GM12864 (cell line): ENCODE results near the gene KLHL40.
"Not testable (repeated sequence)": the region's sequence is repeated elsewhere in the genome, so short reads cannot be mapped to it uniquely, and the experiment has no call there.

Source experiments
- DNase-seq: peaks from one replicate; pipeline ENCODE4 v3.0.0-alpha.2; 2011; ENCODE audit warnings: low read depth
- H3K4me3 ChIP-seq: 2 replicates; pipeline ENCODE4 v1.5.1; 2011; ENCODE audit warnings: mild to moderate bottlenecking, low read depth, low read length, control low read depth
- TF ChIP-seq, protein P1 (sequence below): IDR thresholded peaks from 2 replicates; pipeline ENCODE4 v1.5.1; 2011; ENCODE audit warnings: low read depth, mild to moderate bottlenecking, moderate library complexity, low read length, control low read depth, inconsistent platforms; ENCODE audit errors: missing control alignments

The KLHL40 gene

GRCh38 chr3:42721690-42722089 is 36.4 kb downstream of the KLHL40 start:
- H3K4me3 ChIP-seq = no peak overlapping the region
- no peak for DNase-seq
- TF ChIP-seq, protein P1, sequence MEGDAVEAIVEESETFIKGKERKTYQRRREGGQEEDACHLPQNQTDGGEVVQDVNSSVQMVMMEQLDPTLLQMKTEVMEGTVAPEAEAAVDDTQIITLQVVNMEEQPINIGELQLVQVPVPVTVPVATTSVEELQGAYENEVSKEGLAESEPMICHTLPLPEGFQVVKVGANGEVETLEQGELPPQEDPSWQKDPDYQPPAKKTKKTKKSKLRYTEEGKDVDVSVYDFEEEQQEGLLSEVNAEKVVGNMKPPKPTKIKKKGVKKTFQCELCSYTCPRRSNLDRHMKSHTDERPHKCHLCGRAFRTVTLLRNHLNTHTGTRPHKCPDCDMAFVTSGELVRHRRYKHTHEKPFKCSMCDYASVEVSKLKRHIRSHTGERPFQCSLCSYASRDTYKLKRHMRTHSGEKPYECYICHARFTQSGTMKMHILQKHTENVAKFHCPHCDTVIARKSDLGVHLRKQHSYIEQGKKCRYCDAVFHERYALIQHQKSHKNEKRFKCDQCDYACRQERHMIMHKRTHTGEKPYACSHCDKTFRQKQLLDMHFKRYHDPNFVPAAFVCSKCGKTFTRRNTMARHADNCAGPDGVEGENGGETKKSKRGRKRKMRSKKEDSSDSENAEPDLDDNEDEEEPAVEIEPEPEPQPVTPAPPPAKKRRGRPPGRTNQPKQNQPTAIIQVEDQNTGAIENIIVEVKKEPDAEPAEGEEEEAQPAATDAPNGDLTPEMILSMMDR = no peak

DNA sequence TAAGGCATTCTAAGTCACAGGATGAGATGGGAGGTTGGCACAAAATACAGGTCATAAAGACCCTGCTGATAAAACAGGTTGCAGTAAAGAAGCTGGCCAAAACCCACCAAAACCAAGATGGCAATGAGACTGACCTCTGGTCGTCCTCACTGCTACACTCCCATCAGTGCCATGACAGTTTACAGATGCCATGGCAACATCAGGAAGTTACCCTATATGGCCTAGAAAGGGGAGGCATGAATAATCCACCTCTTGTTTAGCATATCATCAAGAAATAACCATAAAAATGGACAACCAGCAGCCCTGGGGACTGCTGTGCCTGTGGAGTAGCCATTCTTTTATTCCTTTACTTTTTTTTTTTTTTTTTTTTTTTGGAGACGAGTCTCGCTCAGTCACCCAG is 37.1 kb downstream of the KLHL40 start:
- not testable (repeated sequence) for DNase-seq, H3K4me3 ChIP-seq

- TF ChIP-seq, protein P1 = no peak
- no peak overlapping the region for H3K4me3 ChIP-seq
- DNase-seq = no peak
Observed at GRCh38 chr3:42723219-42723618, 37.9 kb downstream of the KLHL40 start.

DNA sequence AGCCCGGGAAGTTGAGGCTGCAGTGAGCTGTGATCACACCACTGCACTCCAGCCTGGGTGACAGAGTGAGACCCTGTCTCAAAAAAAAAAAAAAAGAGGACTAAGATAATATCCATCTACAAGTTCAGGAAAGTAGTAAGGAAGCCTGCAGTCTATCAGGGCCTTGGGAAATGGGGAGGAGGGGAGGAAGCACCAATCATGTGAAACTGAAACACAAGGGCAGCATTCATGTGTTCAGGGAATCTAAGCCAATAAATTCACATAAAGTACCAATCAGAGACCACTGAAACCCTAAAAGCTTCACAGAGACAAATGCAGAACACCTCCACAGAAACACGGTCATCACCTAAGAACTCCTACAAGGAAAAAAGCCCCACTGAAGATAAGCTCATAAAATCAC is 40.1 kb downstream of the KLHL40 start:
- DNase-seq = no peak
- TF ChIP-seq, protein P1 = no peak
- no peak overlapping the region for H3K4me3 ChIP-seq

GRCh38 chr3:42728056-42728455 is 42.7 kb downstream of the KLHL40 start:
- H3K4me3 ChIP-seq = no peak overlapping the region
- DNase-seq = no peak
- TF ChIP-seq, protein P1 = no peak

GRCh38 chr3:42728668-42729364 is 43.5 kb downstream of the KLHL40 start:
- TF ChIP-seq, protein P1 = no peak
- DNase-seq = no peak

GRCh38 chr3:42729404-42730145 is 44.2 kb downstream of the KLHL40 start:
- H3K4me3 ChIP-seq = no peak overlapping the region
- TF ChIP-seq, protein P1 = no peak
- DNase-seq = no peak

More at GRCh38 chr3:42728668-42729364, 43.5 kb downstream of the KLHL40 start:
- H3K4me3 ChIP-seq = no peak overlapping the region
